IMR-90 (cell line): Measurements from ENCODE around the gene CAV2. TPM values are rescaled to one million over a fixed set of nuclear protein-coding genes. Genes with fewer than 3 reads are reported as not detected.
A peak's percentile ranks its signal among the peaks of the same experiment; 100 is the strongest.

Experiments used
- ATAC-seq: fragments of 200-7000 bp; cut with Tn5 transposase; 2 replicates; pipeline ENCODE4 v1.9.1; 2020; ENCODE audit warnings: low read depth, mild to moderate bottlenecking, moderate library complexity
- BruUV-seq: library from RNA; stranded (reverse); fragments of 400-500 nt; replicated peaks from 2 replicates; lab custom pipeline; 2021; lab: Mats Ljungman, UMichigan
- CTCF ChIA-PET: fragments of 300-600 bp; formaldehyde crosslinking; extraction: SDS; loops from one replicate; lab custom pipeline; 2021; ENCODE audit warnings: antibody characterized with exemption; lab: Yijun Ruan, JAX
- POLR2A ChIA-PET: fragments of 300-600 bp; sonication (Branson Sonifier 250); formaldehyde crosslinking; loops from one replicate; lab custom pipeline; 2022; ENCODE audit warnings: antibody characterized with exemption; ENCODE audit not compliant: unreplicated experiment; lab: Charles Lee
- DNase-seq: peaks from one replicate; pipeline ENCODE4 v3.0.0; 2013
- H2AFZ ChIP-seq: replicated peaks from 2 replicates; pipeline ENCODE3; 2013; ENCODE audit warnings: low read length, mild to moderate bottlenecking; ENCODE audit not compliant: poor library complexity
- H2AK5ac ChIP-seq: 2 replicates; pipeline ENCODE4 v1.6.1; 2013; ENCODE audit warnings: low read depth, low read length, inconsistent platforms
- H2AK9ac ChIP-seq: replicated peaks from 2 replicates; pipeline ENCODE3; 2013; ENCODE audit warnings: mild to moderate bottlenecking, low read depth, low read length, moderate library complexity; ENCODE audit not compliant: poor library complexity
- H2BK120ac ChIP-seq: 2 replicates; pipeline ENCODE4 v1.6.1; 2013; ENCODE audit warnings: low read depth, low read length, inconsistent platforms
- H2BK15ac ChIP-seq: 3 replicates; pipeline ENCODE4 v1.6.1; 2013; ENCODE audit warnings: low read depth, low read length, inconsistent platforms
- H2BK20ac ChIP-seq: 2 replicates; pipeline ENCODE4 v1.6.1; 2013; ENCODE audit warnings: low read depth, mild to moderate bottlenecking, inconsistent platforms, low read length, moderate library complexity
- H2BK5ac ChIP-seq: 2 replicates; pipeline ENCODE4 v1.6.1; 2013; ENCODE audit warnings: mild to moderate bottlenecking, low read depth, low read length, inconsistent platforms; ENCODE audit not compliant: poor library complexity, severe bottlenecking
- H3K14ac ChIP-seq: replicated peaks from 2 replicates; pipeline ENCODE4 v1.6.1; 2013; ENCODE audit warnings: low read depth, low read length, inconsistent platforms
- H3K18ac ChIP-seq: 2 replicates; pipeline ENCODE4 v1.6.1; 2013; ENCODE audit warnings: low read depth, low read length, control low read depth
- H3K23ac ChIP-seq: 2 replicates; pipeline ENCODE4 v1.6.1; 2013; ENCODE audit warnings: low read depth, low read length, inconsistent platforms
- H3K27ac ChIP-seq: 2 replicates; pipeline ENCODE4 v1.5.1; 2013; ENCODE audit warnings: mild to moderate bottlenecking, control low read depth, low read length; ENCODE audit not compliant: insufficient read depth
- H3K27me3 ChIP-seq: 2 replicates; pipeline ENCODE4 v1.6.1; 2013; ENCODE audit warnings: low read length; ENCODE audit not compliant: control insufficient read depth, insufficient read depth
- H3K36me3 ChIP-seq: 2 replicates; pipeline ENCODE4 v1.6.1; 2013; ENCODE audit warnings: low read length, mixed read lengths; ENCODE audit not compliant: control insufficient read depth, insufficient read depth
- H3K4ac ChIP-seq: 2 replicates; pipeline ENCODE4 v1.6.1; 2013; ENCODE audit warnings: low read depth, low read length, inconsistent platforms
- H3K4me1 ChIP-seq: 2 replicates; pipeline ENCODE4 v1.6.1; 2013; ENCODE audit warnings: low read length, mixed read lengths; ENCODE audit not compliant: control insufficient read depth, insufficient read depth
- H3K4me2 ChIP-seq: 2 replicates; pipeline ENCODE4 v1.6.1; 2013; ENCODE audit warnings: low read depth, mild to moderate bottlenecking, control low read depth, low read length, moderate library complexity
- H3K4me3 ChIP-seq: 2 replicates; pipeline ENCODE4 v1.5.1; 2013; ENCODE audit warnings: low read depth, mild to moderate bottlenecking, control low read depth, low read length, moderate library complexity; ENCODE audit not compliant: insufficient read depth
- H3K56ac ChIP-seq: 2 replicates; pipeline ENCODE4 v1.6.1; 2013; ENCODE audit warnings: low read length, inconsistent platforms; ENCODE audit not compliant: insufficient read depth; ENCODE audit errors: extremely low read depth
- H3K79me1 ChIP-seq, 2 experiments: 2 replicates each; pipeline ENCODE4 v1.6.1; 2013; ENCODE audit warnings: low read length in 2 of 2, inconsistent platforms in 1 of 2, low read depth in 1 of 2
- H3K9ac ChIP-seq: 2 replicates; pipeline ENCODE4 v1.6.1; 2013; ENCODE audit warnings: low read depth, low read length, control low read depth
- H3K9me1 ChIP-seq: 2 replicates; pipeline ENCODE4 v1.6.1; 2013; ENCODE audit warnings: low read length, inconsistent platforms; ENCODE audit not compliant: insufficient read depth
- H3K9me3 ChIP-seq: 2 replicates; pipeline ENCODE4 v1.6.1; 2013; ENCODE audit warnings: low read length; ENCODE audit not compliant: control insufficient read depth, insufficient read depth
- H4K20me1 ChIP-seq: 2 replicates; pipeline ENCODE4 v1.6.1; 2013; ENCODE audit warnings: low read length, inconsistent platforms; ENCODE audit not compliant: insufficient read depth
- H4K5ac ChIP-seq: 2 replicates; pipeline ENCODE4 v1.6.1; 2013; ENCODE audit warnings: mild to moderate bottlenecking, low read depth, low read length, control low read depth
- H4K8ac ChIP-seq, 2 experiments: 2 replicates each; pipeline ENCODE4 v1.6.1; 2013; ENCODE audit warnings: low read depth in 2 of 2, low read length in 2 of 2, control low read depth in 1 of 2, inconsistent platforms in 1 of 2
- H4K91ac ChIP-seq: 2 replicates; pipeline ENCODE4 v1.6.1; 2013; ENCODE audit warnings: low read depth, low read length, inconsistent platforms; ENCODE audit not compliant: insufficient read depth
- BHLHE40 ChIP-seq: fragments of 150-350 bp; IDR thresholded peaks from 2 replicates; pipeline ENCODE4 v1.6.1; 2016; ENCODE audit warnings: mild to moderate bottlenecking, low read depth, low read length
- CEBPB ChIP-seq: IDR thresholded peaks from 2 replicates; pipeline ENCODE4 v1.6.1; 2012; ENCODE audit warnings: low read depth, low read length, improper control_type of control experiment
- CHD1 ChIP-seq: IDR thresholded peaks from 2 replicates; pipeline ENCODE4 v1.6.1; 2012; ENCODE audit warnings: low read depth, low read length, improper control_type of control experiment
- CTCF ChIP-seq: conservative IDR thresholded peaks from 2 replicates; pipeline ENCODE4 v1.5.1; 2012; ENCODE audit warnings: mild to moderate bottlenecking, low read depth, low read length, improper control_type of control experiment
- ELK1 ChIP-seq: fragments of 150-350 bp; IDR thresholded peaks from 2 replicates; pipeline ENCODE4 v1.6.1; 2016; ENCODE audit warnings: low read depth, mild to moderate bottlenecking, low read length, moderate library complexity, borderline replicate concordance
- FOS ChIP-seq: fragments of 150-350 bp; IDR thresholded peaks from 2 replicates; pipeline ENCODE4 v1.6.1; 2016; ENCODE audit warnings: low read depth, low read length
- MAFK ChIP-seq: IDR thresholded peaks from 2 replicates; pipeline ENCODE4 v1.6.1; 2012; ENCODE audit warnings: low read depth, low read length, improper control_type of control experiment
- MXI1 ChIP-seq: IDR thresholded peaks from 2 replicates; pipeline ENCODE4 v1.6.1; 2012; ENCODE audit warnings: low read depth, mild to moderate bottlenecking, low read length, moderate library complexity, borderline replicate concordance
- NFE2L2 ChIP-seq: fragments of 150-350 bp; IDR thresholded peaks from 2 replicates; pipeline ENCODE4 v1.6.1; 2016; ENCODE audit warnings: low read depth, mild to moderate bottlenecking, low read length
- POLR2A ChIP-seq: IDR thresholded peaks from 2 replicates; pipeline ENCODE4 v1.6.1; 2012; ENCODE audit warnings: mild to moderate bottlenecking, low read depth, low read length
- RAD21 ChIP-seq: IDR thresholded peaks from 2 replicates; pipeline ENCODE4 v1.6.1; 2012; ENCODE audit warnings: low read length, improper control_type of control experiment
- RCOR1 ChIP-seq: IDR thresholded peaks from 2 replicates; pipeline ENCODE4 v1.6.1; 2012; ENCODE audit warnings: mild to moderate bottlenecking, low read length, improper control_type of control experiment; ENCODE audit not compliant: insufficient replicate concordance
- RFX5 ChIP-seq: IDR thresholded peaks from 2 replicates; pipeline ENCODE4 v1.8.0; 2012; ENCODE audit warnings: low read depth, mild to moderate bottlenecking, low read length, moderate library complexity
- SMC3 ChIP-seq: fragments of 150-350 bp; IDR thresholded peaks from 2 replicates; pipeline ENCODE4 v1.6.1; 2016; ENCODE audit warnings: low read depth, mild to moderate bottlenecking, antibody characterized with exemption, low read length, moderate library complexity
- USF2 ChIP-seq: fragments of 150-350 bp; IDR thresholded peaks from 2 replicates; pipeline ENCODE4 v1.6.1; 2017; ENCODE audit warnings: mild to moderate bottlenecking, antibody characterized with exemption, low read length, low read depth
- WGBS, 2 experiments: methylation state at CpG; one replicate each; pipeline versions ENCODE4 v1.1.5 to v1.1.7; 2013; ENCODE audit warnings: missing lambda C conversion rate in 2 of 2; ENCODE audit not compliant: insufficient read length in 1 of 2; ENCODE audit errors: extremely low coverage in 2 of 2; 5-methylcytosine and 5-hydroxymethylcytosine counted together
- dilution Hi-C: fragments of 300-500 bp; cut with HindIII; formaldehyde crosslinking; loops from one replicate; pipeline ENCODE4 v1.14.3; 2018; ENCODE audit warnings: low sequenced_read_pairs; ENCODE audit not compliant: unreplicated experiment
- in situ Hi-C: fragments of 300-500 bp; cut with MboI; formaldehyde crosslinking; loops from 3 replicates; pipeline ENCODE4 v1.14.3; 2019; ENCODE audit warnings: low sequenced_read_pairs, inconsistent platforms, mixed read lengths
- intact Hi-C: fragments of 100-400 bp; cut with micrococcal nuclease; formaldehyde crosslinking; loops from 2 replicates; pipeline ENCODE4 v1.10.0; 2022
- polyA plus RNA-seq, 3 experiments: library from polyadenylated mRNA; depleted of rRNA; stranded (reverse); fragments of >200 nt; gene quantifications; 2 replicates each; pipeline ENCODE4 v1.2.3, GENCODE V29; 2012; ENCODE audit warnings: low replicate concordance in 1 of 3
- total RNA-seq: library from RNA; depleted of rRNA; stranded (reverse); fragments of >200 nt; gene quantifications from 2 replicates; pipeline ENCODE4 v1.2.3, GENCODE V29; 2012

Gene CAV2
- total and polyA plus RNA-seq, 2 of the 4 experiments (the other 2 are of a cell fraction), result 199 to 265 TPM

- peak overlapping the region; percentile 66; the same call in 1 of the 2 replicates for H2BK120ac ChIP-seq
- H3K27ac ChIP-seq, result peak overlapping the region; percentile 25; the same call in 1 of the 2 replicates
- H4K8ac ChIP-seq, result peak overlapping the region; percentile 35 to 53; a peak in 2 of 4 replicates
- H3K9ac ChIP-seq, result no peak overlapping the region
- peaks cover 2 to 5% of the 10 kb centered on the region in 2 experiments; a peak in 2 of 4 replicates for H3K79me1 ChIP-seq
- peak overlapping the region; percentile 76 for H2BK5ac ChIP-seq
- DNase-seq (no peak), ATAC-seq (no peak)
- dilution Hi-C loops (no loop called here), intact Hi-C loops (loop anchor here (10.0 kb wide), 1 partner anchor 49 kb away; no protein-coding TSS in a partner anchor), in situ Hi-C loops (no loop called here)
- H3K9me3 ChIP-seq, result no peaks in the 10 kb centered on the region
- peak overlapping the region; percentile 90 for H2BK20ac ChIP-seq
- peak overlapping the region; percentile 80; the same call in 1 of the 2 replicates for H4K5ac ChIP-seq
- H3K4me1 ChIP-seq, result peaks cover 12% of the 10 kb centered on the region; the same call in 1 of the 2 replicates
- no peaks in the 10 kb centered on the region for H4K20me1 ChIP-seq
- ChIA-PET POLR2A (no interaction called here), CTCF (no interaction called here)
- H3K4me2 ChIP-seq, result peak overlapping the region; percentile 58; the same call in 1 of the 2 replicates
- H3K4me3 ChIP-seq, result no peak overlapping the region
- peak overlapping the region; percentile 94; the same call in 1 of the 2 replicates for H3K18ac ChIP-seq
- peak overlapping the region; percentile 58; the same call in 1 of the 2 replicates for H3K23ac ChIP-seq
- peak overlapping the region; percentile 69; the same call in 2 of the 3 replicates for H2BK15ac ChIP-seq
- WGBS, 2 experiments, result no CpG with 5 or more reads among the region's 1 CpG
- H3K27me3 ChIP-seq, result no peaks in the 10 kb centered on the region
- H4K91ac ChIP-seq, result no peak overlapping the region
- H2AK9ac ChIP-seq, result no peak overlapping the region
- H3K14ac ChIP-seq, result peak overlapping the region; percentile 29; the same call in 1 of the 2 replicates
- peaks cover 6% of the 10 kb centered on the region for H3K9me1 ChIP-seq
- H3K36me3 ChIP-seq, result no peaks in the 10 kb centered on the region
- no peak overlapping the region for H3K56ac ChIP-seq
- peak overlapping the region; percentile 37; the same call in 1 of the 2 replicates for H2AK5ac ChIP-seq
- H2AFZ ChIP-seq, result no peak overlapping the region
- peak overlapping the region; percentile 54; the same call in 1 of the 2 replicates for H3K4ac ChIP-seq
- BruUV-seq, result no TSS peak
- TF ChIP-seq POLR2A, result no peak
- no peak for TF ChIP-seq MAFK
- TF ChIP-seq RAD21, result no peak
- TF ChIP-seq NFE2L2, result no peak
- no peak for TF ChIP-seq RCOR1
- TF ChIP-seq CEBPB, result no peak
- TF ChIP-seq ELK1, result no peak
- no peak for TF ChIP-seq CHD1
- TF ChIP-seq BHLHE40, result no peak
- no peak for TF ChIP-seq RFX5
- no peak for TF ChIP-seq CTCF
- TF ChIP-seq FOS, result no peak
- no peak for TF ChIP-seq SMC3
- no peak for TF ChIP-seq MXI1
- TF ChIP-seq USF2, result no peak
These were observed 6.1 kb upstream of the CAV2 start for GRCh38 chr7:116493449-116493848.
